Loucy (cell line): Measurements from ENCODE around the gene MOCOS.

Experiments
- EZH2phosphoT487 ChIP-seq: fragments of 200-600 bp; IDR thresholded peaks from 2 replicates; pipeline ENCODE4 v1.6.1; 2018; ENCODE audit warnings: antibody characterized with exemption, mild to moderate bottlenecking, moderate library complexity, borderline replicate concordance
- TF ChIP-seq, protein P1 (sequence below): fragments of 200-600 bp; sonication (generic); conservative IDR thresholded peaks from 2 replicates; pipeline ENCODE4 v1.5.1; 2014; ENCODE audit warnings: mild to moderate bottlenecking, antibody characterized with exemption, low read length

DNA sequence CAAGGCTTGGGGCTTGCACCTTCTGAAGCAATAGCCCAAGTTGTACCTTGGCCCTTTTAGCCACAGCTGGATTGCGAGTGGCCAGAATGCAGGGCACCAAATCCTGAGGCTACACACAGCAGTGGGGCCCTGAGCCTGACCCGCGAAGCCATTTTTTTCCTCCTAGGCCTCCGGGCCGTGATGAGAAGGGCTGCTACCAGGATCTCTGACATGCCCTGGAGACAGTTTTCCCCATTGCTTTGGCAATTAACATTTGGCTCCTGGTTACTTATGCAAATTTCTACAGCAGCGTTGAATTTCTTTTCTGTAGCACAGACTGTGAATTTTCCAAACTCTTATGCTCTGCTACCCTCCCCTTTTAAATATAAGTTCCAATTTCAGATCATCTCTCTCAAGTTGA lies 54.5 kb downstream of the MOCOS start:
- TF ChIP-seq, protein P1, sequence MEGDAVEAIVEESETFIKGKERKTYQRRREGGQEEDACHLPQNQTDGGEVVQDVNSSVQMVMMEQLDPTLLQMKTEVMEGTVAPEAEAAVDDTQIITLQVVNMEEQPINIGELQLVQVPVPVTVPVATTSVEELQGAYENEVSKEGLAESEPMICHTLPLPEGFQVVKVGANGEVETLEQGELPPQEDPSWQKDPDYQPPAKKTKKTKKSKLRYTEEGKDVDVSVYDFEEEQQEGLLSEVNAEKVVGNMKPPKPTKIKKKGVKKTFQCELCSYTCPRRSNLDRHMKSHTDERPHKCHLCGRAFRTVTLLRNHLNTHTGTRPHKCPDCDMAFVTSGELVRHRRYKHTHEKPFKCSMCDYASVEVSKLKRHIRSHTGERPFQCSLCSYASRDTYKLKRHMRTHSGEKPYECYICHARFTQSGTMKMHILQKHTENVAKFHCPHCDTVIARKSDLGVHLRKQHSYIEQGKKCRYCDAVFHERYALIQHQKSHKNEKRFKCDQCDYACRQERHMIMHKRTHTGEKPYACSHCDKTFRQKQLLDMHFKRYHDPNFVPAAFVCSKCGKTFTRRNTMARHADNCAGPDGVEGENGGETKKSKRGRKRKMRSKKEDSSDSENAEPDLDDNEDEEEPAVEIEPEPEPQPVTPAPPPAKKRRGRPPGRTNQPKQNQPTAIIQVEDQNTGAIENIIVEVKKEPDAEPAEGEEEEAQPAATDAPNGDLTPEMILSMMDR: no peak
- no peak for TF ChIP-seq EZH2phosphoT487
